ENCODE measurements around the gene GARIN3.

- TF ChIP-seq CTCF (IDR thresholded peaks at IDR 0.05; ENCODE audit: low read depth, low read length, poor library complexity, severe bottlenecking) (no peak), EZH2phosphoT487 (IDR thresholded peaks at IDR 0.05; ENCODE audit: borderline replicate concordance, low read length) (no peak)
Observed at GRCh38 chr5:157214861-157215513, 48.9 kb upstream of the GARIN3 start.
